Smooth muscle cell (in vitro differentiated cells): ENCODE data around the gene CNTN3. TPM values are rescaled to one million over a fixed set of nuclear protein-coding genes. Genes with fewer than 3 reads are reported as not detected.
A peak's percentile ranks its signal among the peaks of the same experiment; 100 is the strongest.

Source experiments
- DNase-seq: peaks from one replicate; lab custom pipeline; 2025; ENCODE audit not compliant: unreplicated experiment; lab: John Stamatoyannopoulos, UW
- H2AFZ ChIP-seq: fragments of 200-600 bp; sonication (generic); 2 replicates; pipeline ENCODE4 v1.6.0; 2016; ENCODE audit warnings: antibody characterized with exemption, low read depth, mild to moderate bottlenecking
- H3F3A ChIP-seq: fragments of 200-600 bp; sonication (generic); 2 replicates; pipeline ENCODE4 v1.6.0; 2017; ENCODE audit warnings: antibody characterized with exemption, low read depth
- H3K27ac ChIP-seq: fragments of 200-600 bp; sonication (generic); 2 replicates; pipeline ENCODE4 v1.5.1; 2016; ENCODE audit warnings: low read depth, mild to moderate bottlenecking
- H3K27me3 ChIP-seq: fragments of 200-600 bp; sonication (generic); 2 replicates; pipeline ENCODE4 v1.6.1; 2016; ENCODE audit warnings: low read depth, mild to moderate bottlenecking
- H3K36me3 ChIP-seq: fragments of 200-600 bp; sonication (generic); 2 replicates; pipeline ENCODE4 v1.5.1; 2016; ENCODE audit warnings: low read depth
- H3K4me1 ChIP-seq: fragments of 200-600 bp; sonication (generic); 2 replicates; pipeline ENCODE4 v1.5.1; 2016; ENCODE audit warnings: low read depth
- H3K4me2 ChIP-seq: fragments of 200-600 bp; sonication (generic); 2 replicates; pipeline ENCODE4 v1.6.0; 2016; ENCODE audit warnings: mild to moderate bottlenecking
- H3K4me3 ChIP-seq: fragments of 200-600 bp; sonication (generic); 2 replicates; pipeline ENCODE4 v1.5.1; 2016; ENCODE audit warnings: mild to moderate bottlenecking
- H3K79me2 ChIP-seq: fragments of 200-600 bp; sonication (generic); 2 replicates; pipeline ENCODE4 v1.6.0; 2016; ENCODE audit warnings: low read depth, mild to moderate bottlenecking
- H3K9ac ChIP-seq: fragments of 200-600 bp; sonication (generic); 2 replicates; pipeline ENCODE4 v1.6.0; 2016; ENCODE audit warnings: low read depth
- H3K9me3 ChIP-seq: fragments of 200-600 bp; sonication (generic); replicated peaks from 2 replicates; pipeline ENCODE4 v1.5.1; 2016; ENCODE audit warnings: low read depth
- H4K20me1 ChIP-seq: fragments of 200-600 bp; sonication (generic); 2 replicates; pipeline ENCODE4 v1.6.0; 2016; ENCODE audit warnings: low read depth
- CTCF ChIP-seq: fragments of 200-600 bp; sonication (generic); IDR thresholded peaks from 2 replicates; pipeline ENCODE4 v1.5.1; 2017; ENCODE audit warnings: borderline replicate concordance, mild to moderate bottlenecking, antibody characterized with exemption; ENCODE audit not compliant: insufficient read depth, poor library complexity, severe bottlenecking
- WGBS: methylation state at CpG from one replicate; pipeline ENCODE4 v1.1.7; 2016; ENCODE audit warnings: low lambda C conversion rate; 5-methylcytosine and 5-hydroxymethylcytosine counted together
- polyA plus RNA-seq: library from polyadenylated mRNA; unstranded; fragments of >200 nt; fragmentation: Nextera tagmentation; extraction: Ambion mirVana; gene quantifications from 2 replicates; pipeline ENCODE4 v1.2.1, GENCODE V29; 2016
- total RNA-seq: library from RNA; depleted of rRNA; stranded (reverse); fragments of >200 nt; gene quantifications from 2 replicates; pipeline ENCODE4 v1.2.3, GENCODE V29; 2014

CNTN3 gene
- total and polyA plus RNA-seq, 2 experiments from 2014 or later: not detected

- no peak for DNase-seq
- H3K27ac ChIP-seq: no peak overlapping the region
Measured at GRCh38 chr3:74633021-74633420, 18.6 kb upstream of the CNTN3 start.

GRCh38 chr3:74631351-74632140 lies 17.1 kb upstream of the CNTN3 start:
- DNase-seq: no peak
- no peaks in the 10 kb centered on the region for H3K36me3 ChIP-seq
- no peak for TF ChIP-seq CTCF
- H3K9me3 ChIP-seq: no peaks in the 10 kb centered on the region
- no peaks in the 10 kb centered on the region for H4K20me1 ChIP-seq
- no peaks in the 10 kb centered on the region for H3K79me2 ChIP-seq
- no peaks in the 10 kb centered on the region for H3F3A ChIP-seq
- H3K9ac ChIP-seq: no peak overlapping the region
- peak overlapping the region; percentile 49 for H3K4me2 ChIP-seq
- no peak overlapping the region for H3K4me3 ChIP-seq
- no peaks in the 10 kb centered on the region for H3K27me3 ChIP-seq
- no peak overlapping the region for H3K27ac ChIP-seq
- H3K4me1 ChIP-seq: no peaks in the 10 kb centered on the region
- 73% methylated on average over 3 of the region's 3 CpGs for WGBS
- no peak overlapping the region for H2AFZ ChIP-seq

More at GRCh38 chr3:74633021-74633420, 18.6 kb upstream of the CNTN3 start:
- no peaks in the 10 kb centered on the region for H3F3A ChIP-seq
- no peak for TF ChIP-seq CTCF
- H3K27me3 ChIP-seq: no peaks in the 10 kb centered on the region
- no peak overlapping the region for H2AFZ ChIP-seq
- no peak overlapping the region for H3K4me2 ChIP-seq
- WGBS: 63% methylated on average over 1 of the region's 1 CpG
- no peak overlapping the region for H3K9ac ChIP-seq
- no peaks in the 10 kb centered on the region for H3K9me3 ChIP-seq
- no peaks in the 10 kb centered on the region for H3K79me2 ChIP-seq
- no peaks in the 10 kb centered on the region for H3K4me1 ChIP-seq
- H3K36me3 ChIP-seq: no peaks in the 10 kb centered on the region
- H4K20me1 ChIP-seq: no peaks in the 10 kb centered on the region
- no peak overlapping the region for H3K4me3 ChIP-seq

- peak; percentile 27 for TF ChIP-seq CTCF
- Histone ChIP-seq H3K27ac (no peak overlapping the region), H3K27me3 (no peaks in the 10 kb centered on the region), H4K20me1 (no peaks in the 10 kb centered on the region), H3K9me3 (no peaks in the 10 kb centered on the region), H3K36me3 (no peaks in the 10 kb centered on the region), H3F3A (no peaks in the 10 kb centered on the region), H3K79me2 (no peaks in the 10 kb centered on the region), H3K4me2 (no peak overlapping the region), H3K4me3 (no peak overlapping the region), H3K9ac (no peak overlapping the region), H2AFZ (no peak overlapping the region), H3K4me1 (no peaks in the 10 kb centered on the region)
- 63% methylated on average over 4 of the region's 4 CpGs for WGBS
- no peak for DNase-seq
Measured at GRCh38 chr3:74630602-74631001, 16.1 kb upstream of the CNTN3 start.

GRCh38 chr3:74626011-74626410 lies 11.6 kb upstream of the CNTN3 start:
- Histone ChIP-seq H3K9me3 (no peaks in the 10 kb centered on the region), H3K9ac (no peak overlapping the region), H3K4me1 (no peaks in the 10 kb centered on the region), H4K20me1 (no peaks in the 10 kb centered on the region), H3F3A (no peaks in the 10 kb centered on the region), H2AFZ (no peak overlapping the region), H3K4me2 (no peak overlapping the region), H3K79me2 (no peaks in the 10 kb centered on the region), H3K36me3 (no peaks in the 10 kb centered on the region), H3K27ac (no peak overlapping the region), H3K4me3 (no peak overlapping the region), H3K27me3 (no peaks in the 10 kb centered on the region)
- no peak for TF ChIP-seq CTCF
- DNase-seq: no peak
- 72% methylated on average over 2 of the region's 2 CpGs for WGBS
